Measurements from ENCODE around the gene BMPR1B.

Gene BMPR1B

GRCh38 chr4:94803181-94803580 lies 45.4 kb downstream of the BMPR1B start:
- DNase-seq (ENCODE audit: low read depth), result no peak
- no peak overlapping the region for H3K4me3 ChIP-seq (ENCODE audit: control insufficient read depth, low read depth, low read length)
- no peak for TF ChIP-seq CTCF (IDR thresholded peaks at IDR 0.05; ENCODE audit: control insufficient read depth, insufficient read depth, low read depth, low read length, missing control alignments)

DNA sequence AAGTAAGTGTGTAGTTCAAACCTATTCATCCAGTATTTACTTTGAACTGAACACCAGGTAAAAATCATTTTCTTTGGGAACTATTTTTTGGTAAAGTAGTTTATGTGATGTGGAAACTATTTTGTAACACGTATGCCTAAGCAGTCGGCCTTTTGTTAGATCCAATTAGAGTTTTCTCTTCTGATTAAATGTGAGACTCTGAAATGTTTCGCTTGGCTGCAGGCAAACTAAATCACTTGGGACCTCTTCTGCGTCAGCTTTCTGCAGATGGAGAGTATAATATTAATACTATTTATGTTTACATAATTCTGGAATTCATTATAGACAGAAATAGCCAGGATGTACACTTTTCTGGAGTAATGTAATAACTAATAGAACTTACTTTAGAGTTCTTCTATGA lies 46.9 kb downstream of the BMPR1B start:
- no peak for TF ChIP-seq CTCF (IDR thresholded peaks at IDR 0.05; ENCODE audit: control insufficient read depth, insufficient read depth, low read depth, low read length, missing control alignments)

GRCh38 chr4:94806376-94806775 lies 48.6 kb downstream of the BMPR1B start:
- no peak for TF ChIP-seq CTCF (IDR thresholded peaks at IDR 0.05; ENCODE audit: control insufficient read depth, insufficient read depth, low read depth, low read length, missing control alignments)
- H3K4me3 ChIP-seq (ENCODE audit: control insufficient read depth, low read depth, low read length), result no peak overlapping the region
- DNase-seq (ENCODE audit: low read depth), result no peak

More for the DNA sequence above, 46.9 kb downstream of the BMPR1B start:
- no peak for DNase-seq (ENCODE audit: low read depth)
- no peak overlapping the region for H3K4me3 ChIP-seq (ENCODE audit: control insufficient read depth, low read depth, low read length)

- no peak for TF ChIP-seq CTCF (IDR thresholded peaks at IDR 0.05; ENCODE audit: control insufficient read depth, insufficient read depth, low read depth, low read length, missing control alignments)
- H3K4me3 ChIP-seq (ENCODE audit: control insufficient read depth, low read depth, low read length), result no peak overlapping the region
- DNase-seq (ENCODE audit: low read depth), result no peak
These were observed 53.9 kb downstream of the BMPR1B start for GRCh38 chr4:94811643-94812042.

- TF ChIP-seq CTCF (IDR thresholded peaks at IDR 0.05; ENCODE audit: control insufficient read depth, insufficient read depth, low read depth, low read length, missing control alignments), result no peak
- H3K4me3 ChIP-seq (ENCODE audit: control insufficient read depth, low read depth, low read length), result no peak overlapping the region
These were observed 55.5 kb downstream of the BMPR1B start for GRCh38 chr4:94813221-94813620.

GRCh38 chr4:94814237-94814636 lies 56.5 kb downstream of the BMPR1B start:
- no peak for DNase-seq (ENCODE audit: low read depth)
- H3K4me3 ChIP-seq (ENCODE audit: control insufficient read depth, low read depth, low read length), result no peak overlapping the region
- TF ChIP-seq CTCF (IDR thresholded peaks at IDR 0.05; ENCODE audit: control insufficient read depth, insufficient read depth, low read depth, low read length, missing control alignments), result no peak

More at GRCh38 chr4:94813221-94813620, 55.5 kb downstream of the BMPR1B start:
- DNase-seq (ENCODE audit: low read depth), result no peak

Data from AG09309 (cell line).